HepG2 (cell line): Measurements from ENCODE around the gene CTXN1. TPM values are rescaled to one million over a fixed set of nuclear protein-coding genes. Genes with fewer than 3 reads are reported as not detected.
A peak's percentile ranks its signal among the peaks of the same experiment; 100 is the strongest.

Experiments used
- DNMT3B ChIP-seq: conservative IDR thresholded peaks from 2 replicates; pipeline ENCODE4 v1.6.1; 2016; ENCODE audit warnings: missing biosample characterization, control low read depth
- MAFK ChIP-seq, 2 experiments: IDR thresholded peaks in 1 of 2; conservative IDR thresholded peaks in 1 of 2; 2 replicates each; pipeline ENCODE4 v1.6.1; 2011; ENCODE audit warnings: improper control_type of control experiment in 2 of 2, low read length in 2 of 2
- MED1 ChIP-seq: sonication (generic); formaldehyde crosslinking; IDR thresholded peaks from 2 replicates; pipeline ENCODE4 v1.4.0; 2020; ENCODE audit warnings: missing genetic modification reagents
- MIER2 ChIP-seq: IDR thresholded peaks from 2 replicates; pipeline ENCODE4 v1.6.1; 2016; ENCODE audit warnings: missing biosample characterization, missing genetic modification reagents
- MIER3 ChIP-seq: IDR thresholded peaks from 2 replicates; pipeline ENCODE4 v1.6.1; 2016; ENCODE audit warnings: missing compliant biosample characterization, borderline replicate concordance
- PHF5A ChIP-seq: IDR thresholded peaks from one replicate; pipeline ENCODE4 v1.6.1; 2018; ENCODE audit warnings: low read depth, missing genetic modification reagents; ENCODE audit not compliant: unreplicated experiment
- PHF8 ChIP-seq: sonication (generic); formaldehyde crosslinking; IDR thresholded peaks from 2 replicates; pipeline ENCODE4 v1.5.0; 2020; ENCODE audit warnings: missing genetic modification reagents
- SAP130 ChIP-seq: IDR thresholded peaks from 2 replicates; pipeline ENCODE4 v1.6.1; 2016; ENCODE audit warnings: low read depth
- SATB2 ChIP-seq: sonication (generic); formaldehyde crosslinking; IDR thresholded peaks from 2 replicates; pipeline ENCODE4 v1.5.0; 2020; ENCODE audit warnings: missing genetic modification reagents
- SIX4 ChIP-seq: sonication (generic); formaldehyde crosslinking; IDR thresholded peaks from 2 replicates; pipeline ENCODE4 v1.4.0; 2020; ENCODE audit warnings: missing genetic modification reagents
- ZMYM2 ChIP-seq: sonication (generic); formaldehyde crosslinking; IDR thresholded peaks from 2 replicates; pipeline ENCODE4 v1.8.0; 2022; ENCODE audit warnings: mild to moderate bottlenecking, missing genetic modification reagents
- ZNF292 ChIP-seq: sonication (generic); formaldehyde crosslinking; IDR thresholded peaks from 2 replicates; pipeline ENCODE4 v1.8.1; 2022; ENCODE audit warnings: mild to moderate bottlenecking, low read depth, missing genetic modification reagents, borderline replicate concordance
- ZNF33A ChIP-seq: sonication (generic); formaldehyde crosslinking; IDR thresholded peaks from 2 replicates; pipeline ENCODE4 v1.5.1; 2020; ENCODE audit warnings: missing genetic modification reagents, mild to moderate bottlenecking, moderate library complexity, borderline replicate concordance
- ZNF556 ChIP-seq: sonication (generic); formaldehyde crosslinking; IDR thresholded peaks from 2 replicates; pipeline ENCODE4 v1.4.0; 2020; ENCODE audit warnings: mild to moderate bottlenecking, missing genetic modification reagents, borderline replicate concordance
- polyA plus RNA-seq, 8 experiments: library from polyadenylated mRNA; depleted of rRNA in 3 of 8; stranded (reverse) in 7 of 8; unstranded in 1 of 8; fragments of >200 nt; fragmentation: Illumina TruSeq in 4 of 8; extraction: Trizol in 4 of 8; gene quantifications; 2 replicates each; pipeline versions ENCODE4 v1.2.1 to v1.2.3, GENCODE V29; 2011 to 2016; ENCODE audit warnings: low read depth in 4 of 8, missing spikeins in 1 of 8, mixed read lengths in 1 of 8; ENCODE audit not compliant: insufficient read depth in 1 of 8
- total RNA-seq, 5 experiments: library from RNA; depleted of rRNA; stranded (reverse); fragments of >200 nt; fragmentation: Illumina TruSeq; extraction: Trizol; gene quantifications; 2 replicates each; pipeline ENCODE4 v1.2.3, GENCODE V29; 2016; ENCODE audit warnings: low read depth in 1 of 5
- TF ChIP-seq, protein P1 (sequence below): sonication (generic); formaldehyde crosslinking; IDR thresholded peaks from 2 replicates; pipeline ENCODE4 v1.4.0; 2020; ENCODE audit warnings: missing genetic modification reagents
- TF ChIP-seq, protein P2 (sequence below): sonication (generic); formaldehyde crosslinking; IDR thresholded peaks from 2 replicates; pipeline ENCODE4 v1.4.0; 2020; ENCODE audit warnings: missing genetic modification reagents, borderline replicate concordance
- TF ChIP-seq, protein P3 (sequence below): IDR thresholded peaks from 2 replicates; pipeline ENCODE4 v1.6.1; 2012; ENCODE audit warnings: inconsistent platforms
- TF ChIP-seq, protein P4 (sequence below): sonication (generic); formaldehyde crosslinking; IDR thresholded peaks from 2 replicates; pipeline ENCODE4 v1.8.0; 2022; ENCODE audit warnings: mild to moderate bottlenecking, missing genetic modification reagents, borderline replicate concordance
- TF ChIP-seq, protein P5 (sequence below): IDR thresholded peaks from 2 replicates; pipeline ENCODE4 v1.6.1; 2016; ENCODE audit warnings: missing compliant biosample characterization, missing genetic modification reagents, borderline replicate concordance

Gene CTXN1
- total and polyA plus RNA-seq, 2 of the 13 experiments (the other 11 are each of a cell fraction or from before 2014, with no cell fraction given) = 0.11 TPM; not detected in 1

DNA sequence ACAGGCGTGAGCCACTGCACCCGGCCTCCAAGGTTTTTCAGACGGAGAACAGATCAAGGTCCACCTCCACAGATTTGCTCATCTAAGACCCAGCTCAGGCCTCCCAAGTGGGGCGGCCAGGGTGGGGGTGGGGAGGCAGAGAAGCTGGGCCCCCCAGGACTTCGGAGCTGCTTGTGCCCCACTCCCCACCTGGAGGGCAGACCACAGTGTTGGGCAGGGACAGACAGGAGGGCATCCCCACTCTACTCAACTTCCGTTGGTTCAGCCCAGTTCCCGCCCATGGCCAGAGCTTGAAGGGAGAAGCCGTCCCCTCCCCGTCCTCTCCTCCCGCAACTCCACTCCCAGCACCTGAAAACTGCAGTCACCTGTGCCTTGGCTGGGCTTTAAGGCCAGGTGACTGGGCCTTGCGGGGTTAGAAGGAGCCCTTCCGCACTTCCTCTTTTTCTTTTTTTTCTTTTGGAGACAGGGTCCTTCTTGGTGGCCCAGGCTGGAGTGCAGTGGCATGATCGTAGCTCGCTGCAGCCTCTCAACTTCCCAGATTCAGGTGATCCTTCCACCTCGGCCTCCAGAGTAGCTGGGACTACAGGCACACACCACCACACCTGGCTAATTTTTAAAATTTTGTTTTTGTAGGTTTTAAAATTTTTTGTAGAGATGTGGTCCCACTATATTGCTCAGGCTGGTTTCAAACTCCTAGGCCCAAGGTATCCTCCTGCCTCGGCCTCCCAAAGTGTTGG is 38.4 kb downstream of the CTXN1 start (continued):
- TF ChIP-seq PHF5A = no peak
- TF ChIP-seq, protein P1, sequence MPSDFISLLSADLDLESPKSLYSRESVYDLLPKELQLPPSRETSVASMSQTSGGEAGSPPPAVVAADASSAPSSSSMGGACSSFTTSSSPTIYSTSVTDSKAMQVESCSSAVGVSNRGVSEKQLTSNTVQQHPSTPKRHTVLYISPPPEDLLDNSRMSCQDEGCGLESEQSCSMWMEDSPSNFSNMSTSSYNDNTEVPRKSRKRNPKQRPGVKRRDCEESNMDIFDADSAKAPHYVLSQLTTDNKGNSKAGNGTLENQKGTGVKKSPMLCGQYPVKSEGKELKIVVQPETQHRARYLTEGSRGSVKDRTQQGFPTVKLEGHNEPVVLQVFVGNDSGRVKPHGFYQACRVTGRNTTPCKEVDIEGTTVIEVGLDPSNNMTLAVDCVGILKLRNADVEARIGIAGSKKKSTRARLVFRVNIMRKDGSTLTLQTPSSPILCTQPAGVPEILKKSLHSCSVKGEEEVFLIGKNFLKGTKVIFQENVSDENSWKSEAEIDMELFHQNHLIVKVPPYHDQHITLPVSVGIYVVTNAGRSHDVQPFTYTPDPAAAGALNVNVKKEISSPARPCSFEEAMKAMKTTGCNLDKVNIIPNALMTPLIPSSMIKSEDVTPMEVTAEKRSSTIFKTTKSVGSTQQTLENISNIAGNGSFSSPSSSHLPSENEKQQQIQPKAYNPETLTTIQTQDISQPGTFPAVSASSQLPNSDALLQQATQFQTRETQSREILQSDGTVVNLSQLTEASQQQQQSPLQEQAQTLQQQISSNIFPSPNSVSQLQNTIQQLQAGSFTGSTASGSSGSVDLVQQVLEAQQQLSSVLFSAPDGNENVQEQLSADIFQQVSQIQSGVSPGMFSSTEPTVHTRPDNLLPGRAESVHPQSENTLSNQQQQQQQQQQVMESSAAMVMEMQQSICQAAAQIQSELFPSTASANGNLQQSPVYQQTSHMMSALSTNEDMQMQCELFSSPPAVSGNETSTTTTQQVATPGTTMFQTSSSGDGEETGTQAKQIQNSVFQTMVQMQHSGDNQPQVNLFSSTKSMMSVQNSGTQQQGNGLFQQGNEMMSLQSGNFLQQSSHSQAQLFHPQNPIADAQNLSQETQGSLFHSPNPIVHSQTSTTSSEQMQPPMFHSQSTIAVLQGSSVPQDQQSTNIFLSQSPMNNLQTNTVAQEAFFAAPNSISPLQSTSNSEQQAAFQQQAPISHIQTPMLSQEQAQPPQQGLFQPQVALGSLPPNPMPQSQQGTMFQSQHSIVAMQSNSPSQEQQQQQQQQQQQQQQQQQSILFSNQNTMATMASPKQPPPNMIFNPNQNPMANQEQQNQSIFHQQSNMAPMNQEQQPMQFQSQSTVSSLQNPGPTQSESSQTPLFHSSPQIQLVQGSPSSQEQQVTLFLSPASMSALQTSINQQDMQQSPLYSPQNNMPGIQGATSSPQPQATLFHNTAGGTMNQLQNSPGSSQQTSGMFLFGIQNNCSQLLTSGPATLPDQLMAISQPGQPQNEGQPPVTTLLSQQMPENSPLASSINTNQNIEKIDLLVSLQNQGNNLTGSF (CRISPR knock-in tag) = no peak
- TF ChIP-seq MIER2 (CRISPR knock-in tag) = no peak
- TF ChIP-seq ZNF33A (CRISPR knock-in tag) = 0 out of 2 replicates have a peak, but pooled peaks have one; percentile 54
- TF ChIP-seq, protein P2, sequence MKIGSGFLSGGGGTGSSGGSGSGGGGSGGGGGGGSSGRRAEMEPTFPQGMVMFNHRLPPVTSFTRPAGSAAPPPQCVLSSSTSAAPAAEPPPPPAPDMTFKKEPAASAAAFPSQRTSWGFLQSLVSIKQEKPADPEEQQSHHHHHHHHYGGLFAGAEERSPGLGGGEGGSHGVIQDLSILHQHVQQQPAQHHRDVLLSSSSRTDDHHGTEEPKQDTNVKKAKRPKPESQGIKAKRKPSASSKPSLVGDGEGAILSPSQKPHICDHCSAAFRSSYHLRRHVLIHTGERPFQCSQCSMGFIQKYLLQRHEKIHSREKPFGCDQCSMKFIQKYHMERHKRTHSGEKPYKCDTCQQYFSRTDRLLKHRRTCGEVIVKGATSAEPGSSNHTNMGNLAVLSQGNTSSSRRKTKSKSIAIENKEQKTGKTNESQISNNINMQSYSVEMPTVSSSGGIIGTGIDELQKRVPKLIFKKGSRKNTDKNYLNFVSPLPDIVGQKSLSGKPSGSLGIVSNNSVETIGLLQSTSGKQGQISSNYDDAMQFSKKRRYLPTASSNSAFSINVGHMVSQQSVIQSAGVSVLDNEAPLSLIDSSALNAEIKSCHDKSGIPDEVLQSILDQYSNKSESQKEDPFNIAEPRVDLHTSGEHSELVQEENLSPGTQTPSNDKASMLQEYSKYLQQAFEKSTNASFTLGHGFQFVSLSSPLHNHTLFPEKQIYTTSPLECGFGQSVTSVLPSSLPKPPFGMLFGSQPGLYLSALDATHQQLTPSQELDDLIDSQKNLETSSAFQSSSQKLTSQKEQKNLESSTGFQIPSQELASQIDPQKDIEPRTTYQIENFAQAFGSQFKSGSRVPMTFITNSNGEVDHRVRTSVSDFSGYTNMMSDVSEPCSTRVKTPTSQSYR (CRISPR knock-in tag) = 0 out of 2 replicates have a peak, but pooled peaks have one; percentile 61
- peak; percentile 42 for TF ChIP-seq SAP130 (CRISPR knock-in tag)
- no peak for TF ChIP-seq SIX4 (CRISPR knock-in tag)
- no peak for TF ChIP-seq MAFK (conservative IDR thresholded peaks at IDR 0.05 in 1 of 2, IDR thresholded peaks at IDR 0.05 in 1 of 2; ENCODE audit: low read length in 2 of 2)
- TF ChIP-seq SATB2 = no peak
- TF ChIP-seq ZMYM2 (CRISPR knock-in tag) = no peak
- no peak for TF ChIP-seq ZNF292 (CRISPR knock-in tag)
- TF ChIP-seq, protein P3, sequence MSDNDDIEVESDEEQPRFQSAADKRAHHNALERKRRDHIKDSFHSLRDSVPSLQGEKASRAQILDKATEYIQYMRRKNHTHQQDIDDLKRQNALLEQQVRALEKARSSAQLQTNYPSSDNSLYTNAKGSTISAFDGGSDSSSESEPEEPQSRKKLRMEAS = no peak
- TF ChIP-seq ZNF556 (CRISPR knock-in tag) = no peak; the same call in 1 of the 2 replicates
- no peak for TF ChIP-seq PHF8 (CRISPR knock-in tag)
- 0 out of 2 replicates have a peak, but pooled peaks have one; percentile 21 for TF ChIP-seq MED1 (CRISPR knock-in tag)
- TF ChIP-seq, protein P4, sequence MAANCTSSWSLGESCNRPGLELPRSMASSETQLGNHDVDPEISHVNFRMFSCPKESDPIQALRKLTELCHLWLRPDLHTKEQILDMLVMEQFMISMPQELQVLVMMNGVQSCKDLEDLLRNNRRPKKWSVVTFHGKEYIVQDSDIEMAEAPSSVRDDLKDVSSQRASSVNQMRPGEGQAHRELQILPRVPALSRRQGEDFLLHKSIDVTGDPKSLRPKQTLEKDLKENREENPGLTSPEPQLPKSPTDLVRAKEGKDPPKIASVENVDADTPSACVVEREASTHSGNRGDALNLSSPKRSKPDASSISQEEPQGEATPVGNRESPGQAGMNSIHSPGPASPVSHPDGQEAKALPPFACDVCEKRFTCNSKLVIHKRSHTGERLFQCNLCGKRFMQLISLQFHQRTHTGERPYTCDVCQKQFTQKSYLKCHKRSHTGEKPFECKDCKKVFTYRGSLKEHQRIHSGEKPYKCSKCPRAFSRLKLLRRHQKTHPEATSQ (CRISPR knock-in tag) = no peak
- TF ChIP-seq, protein P5, sequence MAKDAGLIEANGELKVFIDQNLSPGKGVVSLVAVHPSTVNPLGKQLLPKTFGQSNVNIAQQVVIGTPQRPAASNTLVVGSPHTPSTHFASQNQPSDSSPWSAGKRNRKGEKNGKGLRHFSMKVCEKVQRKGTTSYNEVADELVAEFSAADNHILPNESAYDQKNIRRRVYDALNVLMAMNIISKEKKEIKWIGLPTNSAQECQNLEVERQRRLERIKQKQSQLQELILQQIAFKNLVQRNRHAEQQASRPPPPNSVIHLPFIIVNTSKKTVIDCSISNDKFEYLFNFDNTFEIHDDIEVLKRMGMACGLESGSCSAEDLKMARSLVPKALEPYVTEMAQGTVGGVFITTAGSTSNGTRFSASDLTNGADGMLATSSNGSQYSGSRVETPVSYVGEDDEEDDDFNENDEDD (CRISPR knock-in tag) = peak; percentile 49; the same call in 1 of the 2 replicates
- TF ChIP-seq DNMT3B (CRISPR knock-in tag) = no peak
- no peak for TF ChIP-seq MIER3 (CRISPR knock-in tag)
